Neural cell (in vitro differentiated cells): Measurements from ENCODE around the gene PRKG1. TPM values are rescaled to one million over a fixed set of nuclear protein-coding genes. Genes with fewer than 3 reads are reported as not detected.
A peak's percentile ranks its signal among the peaks of the same experiment; 100 is the strongest.

Experiments
- H2AFZ ChIP-seq: fragments of 200-600, 300-800 bp; sonication (generic), shearing (Covaris generic); 2 replicates; pipeline ENCODE4 v1.6.0; 2014; ENCODE audit warnings: low read depth, mild to moderate bottlenecking, antibody characterized with exemption, low read length, moderate library complexity
- H3F3A ChIP-seq: fragments of 200-600 bp; shearing (Covaris generic); 2 replicates; pipeline ENCODE4 v1.6.1; 2016; ENCODE audit warnings: mild to moderate bottlenecking, moderate library complexity, mixed read lengths, antibody characterized with exemption, low read length; ENCODE audit not compliant: insufficient read depth, poor library complexity, severe bottlenecking
- H3K27ac ChIP-seq: fragments of 200-600, 300-800 bp; sonication (generic), shearing (Covaris generic); 2 replicates; pipeline ENCODE4 v1.5.1; 2014; ENCODE audit warnings: mild to moderate bottlenecking, low read length, moderate library complexity
- H3K27me3 ChIP-seq: fragments of 300-800, 200-600 bp; sonication (generic), shearing (Covaris generic); 2 replicates; pipeline ENCODE4 v1.6.0; 2014; ENCODE audit warnings: mild to moderate bottlenecking, low read depth, low read length, moderate library complexity; ENCODE audit not compliant: insufficient read depth
- H3K36me3 ChIP-seq: fragments of 300-800, 200-600 bp; sonication (generic), shearing (Covaris generic); 2 replicates; pipeline ENCODE4 v1.5.1; 2014; ENCODE audit warnings: mild to moderate bottlenecking, antibody characterized with exemption, low read length, moderate library complexity; ENCODE audit not compliant: insufficient read depth
- H3K4me2 ChIP-seq: fragments of 300-800, 200-600 bp; sonication (generic), shearing (Covaris generic); 2 replicates; pipeline ENCODE4 v1.6.0; 2014; ENCODE audit warnings: mild to moderate bottlenecking, low read length
- H3K4me3 ChIP-seq: fragments of 300-800, 200-600 bp; sonication (generic), shearing (Covaris generic); 2 replicates; pipeline ENCODE4 v1.5.1; 2014; ENCODE audit warnings: mild to moderate bottlenecking, low read length, moderate library complexity
- H3K79me2 ChIP-seq: fragments of 200-600 bp; shearing (Covaris generic); replicated peaks from 2 replicates; pipeline ENCODE4 v1.6.0; 2014; ENCODE audit warnings: mild to moderate bottlenecking, low read length, moderate library complexity; ENCODE audit not compliant: insufficient read depth
- H3K9ac ChIP-seq: fragments of 300-800, 200-600 bp; sonication (generic), shearing (Covaris generic); 2 replicates; pipeline ENCODE4 v1.6.1; 2016; ENCODE audit warnings: mild to moderate bottlenecking, low read length, mixed read lengths
- H3K9me2 ChIP-seq: fragments of 200-600 bp; shearing (Covaris generic); 2 replicates; pipeline ENCODE4 v1.6.1; 2016; ENCODE audit warnings: mild to moderate bottlenecking, low read length, mixed read lengths; ENCODE audit not compliant: insufficient read depth
- H3K9me3 ChIP-seq: fragments of 200-600, 300-800 bp; sonication (generic), shearing (Covaris generic); 2 replicates; pipeline ENCODE4 v1.6.1; 2016; ENCODE audit warnings: mild to moderate bottlenecking, mixed run types, low read length, moderate library complexity, mixed read lengths
- H4K20me1 ChIP-seq: fragments of 200-600 bp; shearing (Covaris generic); 2 replicates; pipeline ENCODE4 v1.6.1; 2016; ENCODE audit warnings: mild to moderate bottlenecking, mixed run types; ENCODE audit not compliant: insufficient read depth
- EP300 ChIP-seq: fragments of 450-650 bp; conservative IDR thresholded peaks from 2 replicates; pipeline ENCODE4 v1.6.1; 2014; ENCODE audit warnings: antibody characterized with exemption, mild to moderate bottlenecking, moderate library complexity; ENCODE audit not compliant: poor library complexity, severe bottlenecking
- EZH2 ChIP-seq: fragments of 200-600, 300-800 bp; shearing (Covaris generic), sonication (generic); IDR thresholded peaks from 2 replicates; pipeline ENCODE4 v1.6.1; 2014; ENCODE audit warnings: antibody characterized with exemption, low read length, borderline replicate concordance, mild to moderate bottlenecking; ENCODE audit not compliant: insufficient read depth, poor library complexity, severe bottlenecking
- MXI1 ChIP-seq: fragments of 450-650 bp; conservative IDR thresholded peaks from 2 replicates; pipeline ENCODE4 v1.6.1; 2014; ENCODE audit warnings: antibody characterized with exemption, mild to moderate bottlenecking; ENCODE audit not compliant: poor library complexity, severe bottlenecking
- POLR2AphosphoS5 ChIP-seq: IDR thresholded peaks from 2 replicates; pipeline ENCODE4 v1.6.1; 2012
- RAD21 ChIP-seq: fragments of 450-650 bp; conservative IDR thresholded peaks from 2 replicates; pipeline ENCODE4 v1.6.1; 2014; ENCODE audit warnings: antibody characterized with exemption, mild to moderate bottlenecking, moderate library complexity
- SMC3 ChIP-seq: fragments of 450-650 bp; conservative IDR thresholded peaks from 2 replicates; pipeline ENCODE4 v1.6.1; 2014; ENCODE audit warnings: antibody characterized with exemption, mild to moderate bottlenecking, moderate library complexity; ENCODE audit not compliant: poor library complexity
- TAF1 ChIP-seq: IDR thresholded peaks from 2 replicates; pipeline ENCODE4 v1.6.1; 2012; ENCODE audit warnings: low read depth
- polyA plus RNA-seq: library from polyadenylated mRNA; depleted of rRNA; stranded (reverse); fragments of >200 nt; gene quantifications from 2 replicates; pipeline ENCODE4 v1.2.3, GENCODE V29; 2014
- TF ChIP-seq, protein P1 (sequence below): IDR thresholded peaks from 2 replicates; pipeline ENCODE4 v1.6.1; 2012; ENCODE audit warnings: borderline replicate concordance
- TF ChIP-seq, protein P2 (sequence below): fragments of 450-650 bp; IDR thresholded peaks from 2 replicates; pipeline ENCODE4 v1.5.1; 2014; ENCODE audit warnings: antibody characterized with exemption, mild to moderate bottlenecking, moderate library complexity; ENCODE audit not compliant: poor library complexity, severe bottlenecking

Gene PRKG1
- polyA plus RNA-seq, 1 donor from 2014 or later: 2.2 TPM

DNA sequence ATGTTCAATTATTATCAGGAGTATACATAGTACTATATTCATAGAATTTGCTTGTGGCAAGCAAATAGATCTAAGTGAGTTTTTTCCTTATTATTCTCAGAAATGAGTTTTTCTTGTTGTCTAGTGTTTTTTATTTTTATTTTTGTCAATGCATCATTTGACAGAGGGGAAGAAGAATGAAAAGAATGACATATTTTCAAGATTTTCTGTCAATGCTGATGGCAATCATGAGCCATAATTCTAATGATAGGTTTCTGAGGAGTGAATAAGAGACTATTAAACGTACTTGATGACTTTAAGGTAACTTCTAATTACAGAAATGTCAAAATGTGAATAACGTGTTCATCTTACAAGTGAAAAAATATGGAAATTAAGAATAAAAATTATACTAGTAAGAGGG is 769.7 kb downstream of the PRKG1 start:
- no peak overlapping the region for H3K27ac ChIP-seq
- no peak overlapping the region for H3K4me3 ChIP-seq
- H4K20me1 ChIP-seq: no peaks in the 10 kb centered on the region
- peak; percentile 56 for TF ChIP-seq POLR2AphosphoS5
- TF ChIP-seq EZH2: no peak
- no peak for TF ChIP-seq MXI1
- TF ChIP-seq TAF1: no peak
- TF ChIP-seq SMC3: no peak
- TF ChIP-seq, protein P1, sequence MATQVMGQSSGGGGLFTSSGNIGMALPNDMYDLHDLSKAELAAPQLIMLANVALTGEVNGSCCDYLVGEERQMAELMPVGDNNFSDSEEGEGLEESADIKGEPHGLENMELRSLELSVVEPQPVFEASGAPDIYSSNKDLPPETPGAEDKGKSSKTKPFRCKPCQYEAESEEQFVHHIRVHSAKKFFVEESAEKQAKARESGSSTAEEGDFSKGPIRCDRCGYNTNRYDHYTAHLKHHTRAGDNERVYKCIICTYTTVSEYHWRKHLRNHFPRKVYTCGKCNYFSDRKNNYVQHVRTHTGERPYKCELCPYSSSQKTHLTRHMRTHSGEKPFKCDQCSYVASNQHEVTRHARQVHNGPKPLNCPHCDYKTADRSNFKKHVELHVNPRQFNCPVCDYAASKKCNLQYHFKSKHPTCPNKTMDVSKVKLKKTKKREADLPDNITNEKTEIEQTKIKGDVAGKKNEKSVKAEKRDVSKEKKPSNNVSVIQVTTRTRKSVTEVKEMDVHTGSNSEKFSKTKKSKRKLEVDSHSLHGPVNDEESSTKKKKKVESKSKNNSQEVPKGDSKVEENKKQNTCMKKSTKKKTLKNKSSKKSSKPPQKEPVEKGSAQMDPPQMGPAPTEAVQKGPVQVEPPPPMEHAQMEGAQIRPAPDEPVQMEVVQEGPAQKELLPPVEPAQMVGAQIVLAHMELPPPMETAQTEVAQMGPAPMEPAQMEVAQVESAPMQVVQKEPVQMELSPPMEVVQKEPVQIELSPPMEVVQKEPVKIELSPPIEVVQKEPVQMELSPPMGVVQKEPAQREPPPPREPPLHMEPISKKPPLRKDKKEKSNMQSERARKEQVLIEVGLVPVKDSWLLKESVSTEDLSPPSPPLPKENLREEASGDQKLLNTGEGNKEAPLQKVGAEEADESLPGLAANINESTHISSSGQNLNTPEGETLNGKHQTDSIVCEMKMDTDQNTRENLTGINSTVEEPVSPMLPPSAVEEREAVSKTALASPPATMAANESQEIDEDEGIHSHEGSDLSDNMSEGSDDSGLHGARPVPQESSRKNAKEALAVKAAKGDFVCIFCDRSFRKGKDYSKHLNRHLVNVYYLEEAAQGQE: no peak
- peak; percentile 85 for TF ChIP-seq EP300
- H3F3A ChIP-seq: no peaks in the 10 kb centered on the region
- no peaks in the 10 kb centered on the region for H3K9me2 ChIP-seq
- no peak overlapping the region for H2AFZ ChIP-seq
- H3K79me2 ChIP-seq: no peaks in the 10 kb centered on the region
- H3K27me3 ChIP-seq: no peaks in the 10 kb centered on the region
- no peaks in the 10 kb centered on the region for H3K36me3 ChIP-seq
- no peak overlapping the region for H3K9ac ChIP-seq
- no peaks in the 10 kb centered on the region for H3K9me3 ChIP-seq
- H3K4me2 ChIP-seq: no peak overlapping the region

DNA sequence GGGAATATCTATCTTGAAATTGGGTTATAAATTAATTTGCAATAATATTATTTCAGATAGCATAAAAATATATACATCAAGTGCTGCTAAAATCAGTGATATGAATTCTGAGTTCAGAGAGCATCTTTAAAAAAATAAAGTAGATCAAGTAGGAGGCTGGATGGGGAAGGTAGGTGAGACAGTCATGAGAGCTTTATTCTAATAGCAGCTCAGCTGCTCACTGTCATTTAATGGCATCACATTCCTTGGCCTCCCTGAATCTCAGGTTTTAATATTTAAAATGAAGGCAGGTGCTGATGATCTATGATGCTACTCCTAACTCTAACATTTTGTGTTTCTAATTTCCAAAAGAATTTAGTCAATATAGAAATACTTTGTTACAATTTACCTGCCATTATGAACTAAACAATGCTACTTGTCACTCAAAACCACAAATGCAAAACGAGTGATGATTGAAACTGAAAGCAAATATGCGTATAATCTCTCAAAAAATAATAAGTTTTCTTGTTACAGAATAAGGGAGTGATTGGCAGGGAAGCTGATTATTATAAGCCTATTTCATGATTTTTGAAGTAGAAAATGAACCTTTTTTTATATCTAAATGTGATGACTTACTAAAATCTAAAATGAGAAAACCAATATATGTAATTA is 772.7 kb downstream of the PRKG1 start:
- no peak overlapping the region for H3K4me3 ChIP-seq
- H3K9me3 ChIP-seq: no peaks in the 10 kb centered on the region
- H3K27me3 ChIP-seq: no peaks in the 10 kb centered on the region
- no peak overlapping the region for H2AFZ ChIP-seq
- H4K20me1 ChIP-seq: no peaks in the 10 kb centered on the region
- no peak overlapping the region for H3K9ac ChIP-seq
- H3K79me2 ChIP-seq: no peaks in the 10 kb centered on the region
- TF ChIP-seq RAD21: no peak
- TF ChIP-seq, protein P1: no peak
- no peak for TF ChIP-seq POLR2AphosphoS5
- TF ChIP-seq EZH2: no peak
- TF ChIP-seq, protein P2, sequence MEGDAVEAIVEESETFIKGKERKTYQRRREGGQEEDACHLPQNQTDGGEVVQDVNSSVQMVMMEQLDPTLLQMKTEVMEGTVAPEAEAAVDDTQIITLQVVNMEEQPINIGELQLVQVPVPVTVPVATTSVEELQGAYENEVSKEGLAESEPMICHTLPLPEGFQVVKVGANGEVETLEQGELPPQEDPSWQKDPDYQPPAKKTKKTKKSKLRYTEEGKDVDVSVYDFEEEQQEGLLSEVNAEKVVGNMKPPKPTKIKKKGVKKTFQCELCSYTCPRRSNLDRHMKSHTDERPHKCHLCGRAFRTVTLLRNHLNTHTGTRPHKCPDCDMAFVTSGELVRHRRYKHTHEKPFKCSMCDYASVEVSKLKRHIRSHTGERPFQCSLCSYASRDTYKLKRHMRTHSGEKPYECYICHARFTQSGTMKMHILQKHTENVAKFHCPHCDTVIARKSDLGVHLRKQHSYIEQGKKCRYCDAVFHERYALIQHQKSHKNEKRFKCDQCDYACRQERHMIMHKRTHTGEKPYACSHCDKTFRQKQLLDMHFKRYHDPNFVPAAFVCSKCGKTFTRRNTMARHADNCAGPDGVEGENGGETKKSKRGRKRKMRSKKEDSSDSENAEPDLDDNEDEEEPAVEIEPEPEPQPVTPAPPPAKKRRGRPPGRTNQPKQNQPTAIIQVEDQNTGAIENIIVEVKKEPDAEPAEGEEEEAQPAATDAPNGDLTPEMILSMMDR: no peak
- TF ChIP-seq MXI1: no peak
- no peak for TF ChIP-seq TAF1
- TF ChIP-seq SMC3: no peak
- no peak for TF ChIP-seq EP300
- no peaks in the 10 kb centered on the region for H3K36me3 ChIP-seq
- no peak overlapping the region for H3K4me2 ChIP-seq
- no peak overlapping the region for H3K27ac ChIP-seq
- H3F3A ChIP-seq: no peaks in the 10 kb centered on the region
- H3K9me2 ChIP-seq: no peaks in the 10 kb centered on the region
